HL-60/S4 treated with retinoic acid at 250 ng/mL for 4 days and 3 days (cell line): Measurements from ENCODE around the gene PNP.

Source experiments
- in situ Hi-C: fragments of 300-500 bp; cut with MboI; formaldehyde crosslinking; loops from 2 replicates; pipeline ENCODE4 v1.7.0; 2022; ENCODE audit warnings: low sequenced_read_pairs

The PNP gene

GRCh38 chr14:20454516-20455354 is 14.5 kb upstream of the PNP start, which contains the start of the genes APEX1 and OSGEP:
Gene APEX1 (plus strand): TSS chr14:20455226. CDS start chr14:20455646, 420 bp downstream.
Gene OSGEP (minus strand): TSS chr14:20454812. CDS start chr14:20454683, 129 bp downstream.
- in situ Hi-C loops: no loop called here

- in situ Hi-C loops: no loop called here
Measured at GRCh38 chr14:20455355-20456300, 13.6 kb upstream of the PNP start.

GRCh38 chr14:20456971-20457370 is 12.2 kb upstream of the PNP start:
- in situ Hi-C loops: no loop called here

GRCh38 chr14:20458031-20458789 is 11.0 kb upstream of the PNP start:
- in situ Hi-C loops: no loop called here

- in situ Hi-C loops: loop anchor here (5.0 kb wide), 1 partner anchor 43 kb away; no protein-coding TSS in a partner anchor
Measured at GRCh38 chr14:20460458-20461224, 8.6 kb upstream of the PNP start.

GRCh38 chr14:20461225-20462141 is 7.7 kb upstream of the PNP start, which contains the start of gene PIP4P1:
Gene PIP4P1 (minus strand): TSS chr14:20461434. CDS start chr14:20461325, 109 bp downstream.
- in situ Hi-C loops: loop anchor here (5.0 kb wide), 1 partner anchor 44 kb away; no protein-coding TSS in a partner anchor

GRCh38 chr14:20468764-20469241 is 403 bp upstream of the PNP start:
- in situ Hi-C loops: no loop called here

GRCh38 chr14:20469890-20470602 is 840 bp downstream of the PNP start:
- in situ Hi-C loops: no loop called here

- in situ Hi-C loops: no loop called here
Measured at GRCh38 chr14:20470603-20470901, 1.3 kb downstream of the PNP start.

- in situ Hi-C loops: no loop called here
Measured at GRCh38 chr14:20472536-20473169, 3.4 kb downstream of the PNP start.

GRCh38 chr14:20476776-20477175 is 7.6 kb downstream of the PNP start:
- in situ Hi-C loops: no loop called here

- in situ Hi-C loops: no loop called here
Measured at GRCh38 chr14:20477211-20477876, 8.1 kb downstream of the PNP start.

- in situ Hi-C loops: no loop called here
Measured at GRCh38 chr14:20478894-20479293, 9.7 kb downstream of the PNP start.

GRCh38 chr14:20482382-20482781 is 13.2 kb downstream of the PNP start:
- in situ Hi-C loops: no loop called here

GRCh38 chr14:20485900-20486299 is 16.7 kb downstream of the PNP start:
- in situ Hi-C loops: no loop called here

GRCh38 chr14:20486684-20487395 is 17.6 kb downstream of the PNP start:
- in situ Hi-C loops: no loop called here

- in situ Hi-C loops: no loop called here
Measured at GRCh38 chr14:20487396-20487725, 18.2 kb downstream of the PNP start.
